ENCODE results near the gene TDRD5. TPM values are rescaled to one million over a fixed set of nuclear protein-coding genes. Genes with fewer than 3 reads are reported as not detected.

The TDRD5 gene
- total RNA-seq, 4 donors from 2014 or later, result 0.24 to 0.44 (median 0.37) TPM; not detected in 1

- ATAC-seq (ENCODE audit: low FRiP score) (no peak), DNase-seq (ENCODE audit: low spot score) (no peak)
- TF ChIP-seq CTCF (IDR thresholded peaks at IDR 0.05), result no peak
Observed at GRCh38 chr1:179599623-179600249, 8.1 kb downstream of the TDRD5 start.

- TF ChIP-seq CTCF (IDR thresholded peaks at IDR 0.05), result no peak
- ATAC-seq (ENCODE audit: low FRiP score) (no peak), DNase-seq (ENCODE audit: low spot score) (no peak)
Observed at GRCh38 chr1:179601093-179601492, 9.5 kb downstream of the TDRD5 start.

- TF ChIP-seq CTCF (IDR thresholded peaks at IDR 0.05), result no peak
- DNase-seq (ENCODE audit: low spot score), result no peak
Observed at GRCh38 chr1:179612361-179612760, 20.7 kb downstream of the TDRD5 start.

GRCh38 chr1:179630719-179631118 lies 39.1 kb downstream of the TDRD5 start:
- ATAC-seq (ENCODE audit: low FRiP score) (no peak), DNase-seq (ENCODE audit: low spot score) (no peak)
- TF ChIP-seq CTCF (IDR thresholded peaks at IDR 0.05), result no peak

More at GRCh38 chr1:179612361-179612760, 20.7 kb downstream of the TDRD5 start:
- no peak for ATAC-seq (ENCODE audit: low FRiP score)

GRCh38 chr1:179632868-179633267 lies 41.2 kb downstream of the TDRD5 start:
- DNase-seq (ENCODE audit: low spot score) (no peak), ATAC-seq (ENCODE audit: low FRiP score) (no peak)
- TF ChIP-seq CTCF (IDR thresholded peaks at IDR 0.05), result no peak

- no peak for TF ChIP-seq CTCF (IDR thresholded peaks at IDR 0.05)
- no peak for ATAC-seq (ENCODE audit: low FRiP score)
- DNase-seq (ENCODE audit: low spot score), result no peak
Observed at GRCh38 chr1:179637211-179637860, 45.7 kb downstream of the TDRD5 start.

- ATAC-seq (ENCODE audit: low FRiP score), result no peak
- TF ChIP-seq CTCF (IDR thresholded peaks at IDR 0.05), result no peak
- no peak for DNase-seq (ENCODE audit: low spot score)
Observed at GRCh38 chr1:179661018-179661417, 69.4 kb downstream of the TDRD5 start.
